ENCODE measurements around the gene FHAD1. TPM values are rescaled to one million over a fixed set of nuclear protein-coding genes. Genes with fewer than 3 reads are reported as not detected.

Gene FHAD1
- total and polyA plus RNA-seq, 2 donors (not counting 1 experiment from before 2014, with no cell fraction given) = not detected

- no peaks in the 10 kb centered on the region for H3K9me3 Mint-ChIP-seq (ENCODE audit: insufficient read depth)
- no peaks in the 10 kb centered on the region for H3K4me1 Mint-ChIP-seq
- Histone ChIP-seq H3K4me1 (ENCODE audit: control insufficient read depth in 2 of 2, insufficient read depth in 2 of 2, low read length in 2 of 2) (no peaks in the 10 kb centered on the region), H3K36me3 (replicated peaks in 1 of 2; ENCODE audit: control extremely low read depth in 1 of 2, control insufficient read depth in 1 of 2, extremely low read depth in 1 of 2, insufficient read depth in 2 of 2, low read length in 1 of 2) (no peaks in the 10 kb centered on the region), H4K20me1 (ENCODE audit: control insufficient read depth, insufficient read depth, low read length, poor library complexity, severe bottlenecking) (no peaks in the 10 kb centered on the region), H2AFZ (ENCODE audit: insufficient read depth, low read depth, low read length, poor library complexity, severe bottlenecking) (no peak overlapping the region), H3K9ac (ENCODE audit: low read length) (no peak overlapping the region), H3K4me2 (replicated peaks; ENCODE audit: low read depth, low read length, poor library complexity, severe bottlenecking) (no peak overlapping the region), H3K27me3 (replicated peaks in 1 of 4; ENCODE audit: control extremely low read depth in 1 of 4, control insufficient read depth in 3 of 4, insufficient read depth in 4 of 4, low read length in 3 of 4) (no peaks in the 10 kb centered on the region), H3K79me2 (ENCODE audit: control insufficient read depth, insufficient read depth, low read length) (no peaks in the 10 kb centered on the region), H3K4me3 (ENCODE audit: control extremely low read depth in 1 of 5, extremely low read depth in 1 of 5, insufficient read depth in 1 of 5, low read depth in 2 of 5, low read length in 4 of 5) (no peak overlapping the region), H3K27ac (ENCODE audit: low read length in 2 of 2) (no peak overlapping the region), H3K9me3 (ENCODE audit: control extremely low read depth in 1 of 3, control insufficient read depth in 2 of 3, insufficient read depth in 1 of 3, low read length in 2 of 3) (no peaks in the 10 kb centered on the region)
- intact Hi-C loops (cut with micrococcal nuclease) = no loop called here
- DNase-seq = no peak
- POLR2A ChIA-PET = no interaction called here
- 88% methylated on average over 13 of the region's 13 CpGs for WGBS (ENCODE audit: insufficient coverage)
- CTCF ChIA-PET = no interaction called here
- no peak for TF ChIP-seq EZH2 (IDR thresholded peaks at IDR 0.05; ENCODE audit: borderline replicate concordance, insufficient read depth, low read depth, low read length, poor library complexity, severe bottlenecking)
- TF ChIP-seq, protein P1, sequence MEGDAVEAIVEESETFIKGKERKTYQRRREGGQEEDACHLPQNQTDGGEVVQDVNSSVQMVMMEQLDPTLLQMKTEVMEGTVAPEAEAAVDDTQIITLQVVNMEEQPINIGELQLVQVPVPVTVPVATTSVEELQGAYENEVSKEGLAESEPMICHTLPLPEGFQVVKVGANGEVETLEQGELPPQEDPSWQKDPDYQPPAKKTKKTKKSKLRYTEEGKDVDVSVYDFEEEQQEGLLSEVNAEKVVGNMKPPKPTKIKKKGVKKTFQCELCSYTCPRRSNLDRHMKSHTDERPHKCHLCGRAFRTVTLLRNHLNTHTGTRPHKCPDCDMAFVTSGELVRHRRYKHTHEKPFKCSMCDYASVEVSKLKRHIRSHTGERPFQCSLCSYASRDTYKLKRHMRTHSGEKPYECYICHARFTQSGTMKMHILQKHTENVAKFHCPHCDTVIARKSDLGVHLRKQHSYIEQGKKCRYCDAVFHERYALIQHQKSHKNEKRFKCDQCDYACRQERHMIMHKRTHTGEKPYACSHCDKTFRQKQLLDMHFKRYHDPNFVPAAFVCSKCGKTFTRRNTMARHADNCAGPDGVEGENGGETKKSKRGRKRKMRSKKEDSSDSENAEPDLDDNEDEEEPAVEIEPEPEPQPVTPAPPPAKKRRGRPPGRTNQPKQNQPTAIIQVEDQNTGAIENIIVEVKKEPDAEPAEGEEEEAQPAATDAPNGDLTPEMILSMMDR (IDR thresholded peaks at IDR 0.05) = no peak
- ATAC-seq (ENCODE audit: low read depth) = no peak
- peaks cover 7% of the 10 kb centered on the region for H3K27me3 Mint-ChIP-seq
- H3K27ac Mint-ChIP-seq = no peak overlapping the region
- no peak overlapping the region for H3K4me3 Mint-ChIP-seq
These were observed 115.2 kb downstream of the FHAD1 start for GRCh38 chr1:15362096-15362736.

GRCh38 chr1:15362737-15363128 is 115.7 kb downstream of the FHAD1 start:
- Histone ChIP-seq H2AFZ (ENCODE audit: insufficient read depth, low read depth, low read length, poor library complexity, severe bottlenecking) (no peak overlapping the region), H3K4me1 (ENCODE audit: control insufficient read depth in 2 of 2, insufficient read depth in 2 of 2, low read length in 2 of 2) (no peaks in the 10 kb centered on the region), H4K20me1 (ENCODE audit: control insufficient read depth, insufficient read depth, low read length, poor library complexity, severe bottlenecking) (no peaks in the 10 kb centered on the region), H3K79me2 (ENCODE audit: control insufficient read depth, insufficient read depth, low read length) (no peaks in the 10 kb centered on the region), H3K27ac (ENCODE audit: low read length in 2 of 2) (no peak overlapping the region), H3K4me3 (ENCODE audit: control extremely low read depth in 1 of 5, extremely low read depth in 1 of 5, insufficient read depth in 1 of 5, low read depth in 2 of 5, low read length in 4 of 5) (no peak overlapping the region), H3K9ac (ENCODE audit: low read length) (no peak overlapping the region), H3K9me3 (ENCODE audit: control extremely low read depth in 1 of 3, control insufficient read depth in 2 of 3, insufficient read depth in 1 of 3, low read length in 2 of 3) (no peaks in the 10 kb centered on the region), H3K27me3 (replicated peaks in 1 of 4; ENCODE audit: control extremely low read depth in 1 of 4, control insufficient read depth in 3 of 4, insufficient read depth in 4 of 4, low read length in 3 of 4) (no peaks in the 10 kb centered on the region), H3K4me2 (replicated peaks; ENCODE audit: low read depth, low read length, poor library complexity, severe bottlenecking) (no peak overlapping the region), H3K36me3 (replicated peaks in 1 of 2; ENCODE audit: control extremely low read depth in 1 of 2, control insufficient read depth in 1 of 2, extremely low read depth in 1 of 2, insufficient read depth in 2 of 2, low read length in 1 of 2) (no peaks in the 10 kb centered on the region)
- peaks cover 9% of the 10 kb centered on the region for H3K27me3 Mint-ChIP-seq
- no peaks in the 10 kb centered on the region for H3K4me1 Mint-ChIP-seq
- no peak overlapping the region for H3K4me3 Mint-ChIP-seq
- no peak for DNase-seq
- H3K27ac Mint-ChIP-seq = no peak overlapping the region
- 81% methylated on average over 3 of the region's 4 CpGs for WGBS (ENCODE audit: insufficient coverage)
- intact Hi-C loops (cut with micrococcal nuclease) = no loop called here
- ChIA-PET CTCF (no interaction called here), POLR2A (no interaction called here)
- no peak for TF ChIP-seq EZH2 (IDR thresholded peaks at IDR 0.05; ENCODE audit: borderline replicate concordance, insufficient read depth, low read depth, low read length, poor library complexity, severe bottlenecking)
- TF ChIP-seq, protein P1 (IDR thresholded peaks at IDR 0.05) = no peak
- no peak for ATAC-seq (ENCODE audit: low read depth)
- H3K9me3 Mint-ChIP-seq (ENCODE audit: insufficient read depth) = no peaks in the 10 kb centered on the region
